Measurements from ENCODE around the gene SDHA. TPM values are rescaled to one million over a fixed set of nuclear protein-coding genes. Genes with fewer than 3 reads are reported as not detected.
"Not testable (repeated sequence)": the region's sequence is repeated elsewhere in the genome, so short reads cannot be mapped to it uniquely, and the experiment has no call there.

The SDHA gene
- total and polyA plus RNA-seq, 2 of the 13 experiments (the other 11 are each of a cell fraction or from before 2014, with no cell fraction given), result 185 to 240 TPM

DNA sequence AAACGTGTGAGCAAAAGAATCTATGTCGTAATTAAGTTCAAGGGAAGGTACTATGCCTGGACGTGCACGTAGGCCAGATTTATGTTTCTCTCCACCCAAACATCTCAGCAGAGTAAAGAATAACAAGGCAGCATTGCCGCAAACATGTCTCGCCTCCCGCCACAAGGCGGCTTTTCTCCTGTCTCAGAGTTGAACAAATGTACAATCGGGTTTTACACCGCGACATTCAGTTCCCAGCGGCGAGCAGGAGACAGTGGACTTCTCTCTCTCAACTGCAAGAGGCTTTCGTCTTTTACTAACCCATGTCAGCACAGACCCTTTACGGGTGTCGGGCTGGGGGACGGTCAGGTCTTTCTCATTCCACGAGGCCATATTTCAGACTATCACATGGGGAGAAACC lies 21.1 kb upstream of the SDHA start:
- POLR2A ChIA-PET; BruUV-seq (replicated peaks); H2AFZ ChIP-seq (ENCODE audit: low read length): not testable (repeated sequence)

DNA sequence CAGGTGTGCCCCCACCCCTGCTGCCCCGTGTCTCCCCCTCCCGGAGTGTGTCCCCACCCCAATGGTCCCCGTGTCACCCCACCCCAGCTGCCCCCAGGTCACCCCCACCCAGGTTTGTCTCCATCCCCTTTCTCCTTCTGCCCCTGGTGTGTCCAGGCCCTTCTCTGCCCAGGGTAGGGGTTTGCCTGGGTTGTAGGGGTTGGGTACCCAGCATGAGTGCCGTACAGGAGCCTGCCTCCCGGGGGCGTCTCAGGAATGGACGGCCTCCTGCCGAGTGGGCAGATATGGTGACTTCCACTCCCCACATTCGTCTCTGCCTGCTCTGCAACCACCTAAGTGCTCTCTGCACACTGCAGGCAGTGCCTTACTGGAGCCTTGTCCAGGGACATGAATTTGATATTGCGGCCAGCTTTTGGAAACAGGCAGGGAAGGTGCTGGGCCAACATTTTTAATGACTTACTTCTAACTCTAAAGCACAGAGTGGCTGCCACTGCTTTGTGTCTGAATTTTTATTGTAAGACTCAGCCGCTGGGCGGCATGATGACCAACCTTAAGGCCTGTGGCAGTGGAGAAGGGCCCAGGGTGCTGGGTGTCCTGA lies 20.1 kb upstream of the SDHA start:
- Histone ChIP-seq H3K4me1 (ENCODE audit: insufficient read depth, low read length) (no peaks in the 10 kb centered on the region), H3K4me3 (replicated peaks in 1 of 3; ENCODE audit: insufficient read depth in 1 of 3, low read depth in 2 of 3, low read length in 3 of 3) (no peak overlapping the region), H2AFZ (ENCODE audit: low read length) (no peak overlapping the region), H3K79me2 (ENCODE audit: insufficient read depth, low read length) (no peaks in the 10 kb centered on the region), H3K4me2 (ENCODE audit: low read depth, low read length) (no peak overlapping the region), H3K27ac (ENCODE audit: extremely low read length, insufficient read depth, low read length) (no peak overlapping the region), H3K27me3 (ENCODE audit: control insufficient read depth in 1 of 2, insufficient read depth in 2 of 2, low read length in 2 of 2) (no peaks in the 10 kb centered on the region), H3K36me3 (replicated peaks in 1 of 2; ENCODE audit: control insufficient read depth in 1 of 2, insufficient read depth in 2 of 2, low read length in 2 of 2) (0 out of 5 replicates have a peak, but pooled peaks cover 0 to 3% of the 10 kb centered on the region in 2 experiments), H4K20me1 (ENCODE audit: insufficient read depth, low read length) (no peaks in the 10 kb centered on the region; the same call in 1 of the 2 replicates), H3K9ac (ENCODE audit: insufficient read depth, low read depth, low read length) (no peak overlapping the region), H3K9me3 (ENCODE audit: low read length) (no peaks in the 10 kb centered on the region)
- ChIA-PET CTCF (ENCODE audit: low intra/inter-chr PET ratio, low total read pairs) (no interaction called here), POLR2A (no interaction called here)
- no peak for FAIRE-seq
- in situ Hi-C loops (cut with HindIII; ENCODE audit: extremely low pct_ligation_motif_present, low pct_unique_long_range_greater_than_20kb) (no loop called here), intact Hi-C loops (cut with micrococcal nuclease; ENCODE audit: unreplicated experiment) (no loop called here)
- TF ChIP-seq ZNF33A (CRISPR knock-in tag; IDR thresholded peaks at IDR 0.05; ENCODE audit: borderline replicate concordance) (no peak), ZNF232 (CRISPR knock-in tag; IDR thresholded peaks at IDR 0.05; ENCODE audit: borderline replicate concordance) (no peak), ZNF816 (CRISPR knock-in tag; IDR thresholded peaks at IDR 0.05; ENCODE audit: borderline replicate concordance) (no peak), CHD4 (IDR thresholded peaks at IDR 0.05; ENCODE audit: borderline replicate concordance, low read length) (no peak), FOXP1 (IDR thresholded peaks at IDR 0.05) (no peak), FOXP1 (CRISPR knock-in tag; IDR thresholded peaks at IDR 0.05) (no peak), LBX2 (CRISPR knock-in tag; IDR thresholded peaks at IDR 0.05; ENCODE audit: borderline replicate concordance) (no peak), GTF2F1 (IDR thresholded peaks at IDR 0.05; ENCODE audit: low read length) (no peak)
- no peak; the same call in 2 of the 3 replicates for ATAC-seq
- 94% methylated on average over 10 of the region's 12 CpGs for WGBS (ENCODE audit: low lambda C conversion rate)
- BruUV-seq (replicated peaks), result no TSS peak
- DNase-seq (ENCODE audit: low spot score), result no peak

More for the DNA sequence above, 21.1 kb upstream of the SDHA start:
- ATAC-seq; intact Hi-C loops (cut with micrococcal nuclease; ENCODE audit: unreplicated experiment); H3K27ac ChIP-seq (ENCODE audit: extremely low read length, insufficient read depth, low read length); H3K9ac ChIP-seq (ENCODE audit: insufficient read depth, low read depth, low read length); H3K4me1 ChIP-seq (ENCODE audit: insufficient read depth, low read length); H3K4me3 ChIP-seq (replicated peaks in 1 of 3; ENCODE audit: insufficient read depth in 1 of 3, low read depth in 2 of 3, low read length in 3 of 3); H3K4me2 ChIP-seq (ENCODE audit: low read depth, low read length); H3K36me3 ChIP-seq (replicated peaks in 1 of 2; ENCODE audit: control insufficient read depth in 1 of 2, insufficient read depth in 2 of 2, low read length in 2 of 2); FAIRE-seq; H3K79me2 ChIP-seq (ENCODE audit: insufficient read depth, low read length); CTCF ChIA-PET (ENCODE audit: low intra/inter-chr PET ratio, low total read pairs); H4K20me1 ChIP-seq (ENCODE audit: insufficient read depth, low read length); DNase-seq (ENCODE audit: low spot score); H3K9me3 ChIP-seq (ENCODE audit: low read length); H3K27me3 ChIP-seq (ENCODE audit: control insufficient read depth in 1 of 2, insufficient read depth in 2 of 2, low read length in 2 of 2); in situ Hi-C loops (cut with HindIII; ENCODE audit: extremely low pct_ligation_motif_present, low pct_unique_long_range_greater_than_20kb): not testable (repeated sequence)
- WGBS (ENCODE audit: low lambda C conversion rate), result 50% methylated on average over 17 of the region's 18 CpGs
